Activated CD8-positive, alpha-beta memory T cell treated with anti-CD3 and anti-CD28 coated beads for 36 hours (primary cell): Measurements from ENCODE around the gene TXNDC17. TPM values are rescaled to one million over a fixed set of nuclear protein-coding genes. Genes with fewer than 3 reads are reported as not detected.

Experiments
- total RNA-seq, 2 experiments: library from RNA; stranded (reverse); gene quantifications; one replicate each; pipeline ENCODE4 v1.2.3, GENCODE V29; 2021

TXNDC17 gene
- total RNA-seq, 2 experiments from 2014 or later: 121 to 126 TPM

Other genes with a start within 250 kb of the TXNDC17 start
- not detected for gene AIPL1, start 205.9 kb upstream of the TXNDC17 start, total RNA-seq
- gene PIMREG, start 196.6 kb upstream of the TXNDC17 start, total RNA-seq: 1 to 10 TPM; 2.9 to 3.3 TPM
- gene PITPNM3, start 84.5 kb upstream of the TXNDC17 start, total RNA-seq: under 1 TPM; 0.44 to 0.59 TPM
- gene KIAA0753, start 349 bp upstream of the TXNDC17 start, total RNA-seq: 10 to 100 TPM; 20.8 to 21.4 TPM
- 10 to 100 TPM; 25.2 to 28.5 TPM for gene MED31, start 10.5 kb downstream of the TXNDC17 start, total RNA-seq
- gene C17orf100, start 10.7 kb downstream of the TXNDC17 start, total RNA-seq: 1 to 10 TPM; 1.5 TPM
- gene SLC13A5, start 72.3 kb downstream of the TXNDC17 start, total RNA-seq: not detected
- 1 to 10 TPM; 2.2 to 2.7 TPM for gene XAF1, start 115.0 kb downstream of the TXNDC17 start, total RNA-seq
- gene FBXO39, start 135.2 kb downstream of the TXNDC17 start, total RNA-seq: not detected
- gene TEKT1, start 190.7 kb downstream of the TXNDC17 start, total RNA-seq: not detected